Measurements from ENCODE around the gene EGFL7. TPM values are rescaled to one million over a fixed set of nuclear protein-coding genes. Genes with fewer than 3 reads are reported as not detected.

The EGFL7 gene
- total RNA-seq, 1 donor: 3.3 TPM

DNA sequence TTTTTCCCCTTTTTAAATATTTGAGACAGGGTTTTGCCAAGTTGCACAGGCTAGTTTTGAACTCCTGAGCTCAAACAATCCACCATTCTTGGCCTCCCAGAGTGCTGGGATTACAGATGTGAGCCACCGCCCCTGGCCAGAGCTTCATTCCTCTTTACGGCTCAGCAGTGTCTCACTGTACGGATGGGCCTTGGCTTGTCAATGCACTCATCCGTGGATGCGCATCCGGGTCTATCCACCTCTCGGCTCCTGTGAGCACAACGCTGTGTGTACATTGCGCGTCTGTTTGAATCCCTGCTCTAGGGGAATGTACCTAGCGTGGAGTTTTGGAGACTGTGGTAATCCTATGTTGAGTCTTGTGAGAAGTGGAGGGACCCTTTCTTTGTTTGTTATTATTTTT is 10.9 kb upstream of the EGFL7 start:
- Histone ChIP-seq H3K36me3 (ENCODE audit: insufficient read depth, low read length) (no peaks in the 10 kb centered on the region), H3K27ac (ENCODE audit: low read depth, low read length) (no peak overlapping the region)

DNA sequence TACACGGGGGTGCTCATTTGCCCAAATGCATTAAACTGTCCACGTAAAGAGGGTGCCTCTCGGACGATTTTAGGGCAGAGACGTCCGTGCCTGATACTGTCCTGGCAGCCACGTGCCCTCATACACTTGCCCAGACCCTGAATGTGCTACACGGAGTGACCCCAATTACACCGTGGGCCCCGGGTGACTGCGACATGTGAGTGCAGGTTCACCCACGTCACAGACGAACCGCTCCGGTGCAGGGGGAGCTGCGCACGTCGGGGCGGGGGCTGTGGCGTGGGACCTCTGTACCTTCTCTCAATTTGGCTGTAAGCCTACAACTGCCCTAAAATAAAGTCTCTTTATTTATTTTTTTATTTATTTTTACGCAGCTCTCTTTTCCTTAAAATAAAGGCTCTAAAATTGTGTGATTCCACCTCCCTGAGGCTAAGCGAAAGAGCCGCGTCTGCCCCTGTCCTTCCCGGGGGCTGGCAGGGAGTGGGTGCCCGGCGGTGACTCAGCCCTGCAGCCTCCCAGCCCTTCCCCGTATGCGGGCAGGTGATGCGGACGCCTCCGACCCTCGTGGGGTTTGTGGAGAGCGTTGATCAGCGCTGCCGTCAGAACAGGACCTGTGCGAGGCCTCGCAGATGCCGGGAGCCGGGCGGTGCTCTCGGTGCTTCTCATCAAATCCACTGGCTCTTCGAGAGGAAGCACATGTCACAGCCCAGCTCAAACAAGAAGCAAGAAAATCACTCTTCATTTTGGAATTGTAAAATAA is 9.2 kb upstream of the EGFL7 start:
- no peak overlapping the region for H3K4me3 ChIP-seq (ENCODE audit: insufficient read depth, low read length)
- H3K4me2 ChIP-seq (ENCODE audit: insufficient read depth, low read length): no peak overlapping the region
- H3K27ac ChIP-seq (ENCODE audit: low read depth, low read length): no peak overlapping the region
- H4K20me1 ChIP-seq (ENCODE audit: insufficient read depth, low read length): no peaks in the 10 kb centered on the region
- no peaks in the 10 kb centered on the region for H3K9me3 ChIP-seq (ENCODE audit: low read depth, low read length)
- no peaks in the 10 kb centered on the region for H3K4me1 ChIP-seq (ENCODE audit: insufficient read depth, low read length)
- H3K36me3 ChIP-seq (ENCODE audit: insufficient read depth, low read length): no peaks in the 10 kb centered on the region
- TF ChIP-seq, protein P1, sequence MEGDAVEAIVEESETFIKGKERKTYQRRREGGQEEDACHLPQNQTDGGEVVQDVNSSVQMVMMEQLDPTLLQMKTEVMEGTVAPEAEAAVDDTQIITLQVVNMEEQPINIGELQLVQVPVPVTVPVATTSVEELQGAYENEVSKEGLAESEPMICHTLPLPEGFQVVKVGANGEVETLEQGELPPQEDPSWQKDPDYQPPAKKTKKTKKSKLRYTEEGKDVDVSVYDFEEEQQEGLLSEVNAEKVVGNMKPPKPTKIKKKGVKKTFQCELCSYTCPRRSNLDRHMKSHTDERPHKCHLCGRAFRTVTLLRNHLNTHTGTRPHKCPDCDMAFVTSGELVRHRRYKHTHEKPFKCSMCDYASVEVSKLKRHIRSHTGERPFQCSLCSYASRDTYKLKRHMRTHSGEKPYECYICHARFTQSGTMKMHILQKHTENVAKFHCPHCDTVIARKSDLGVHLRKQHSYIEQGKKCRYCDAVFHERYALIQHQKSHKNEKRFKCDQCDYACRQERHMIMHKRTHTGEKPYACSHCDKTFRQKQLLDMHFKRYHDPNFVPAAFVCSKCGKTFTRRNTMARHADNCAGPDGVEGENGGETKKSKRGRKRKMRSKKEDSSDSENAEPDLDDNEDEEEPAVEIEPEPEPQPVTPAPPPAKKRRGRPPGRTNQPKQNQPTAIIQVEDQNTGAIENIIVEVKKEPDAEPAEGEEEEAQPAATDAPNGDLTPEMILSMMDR (IDR thresholded peaks at IDR 0.05; ENCODE audit: extremely low read depth, low read depth, low read length): no peak
- H3K27me3 ChIP-seq (ENCODE audit: insufficient read depth, low read length): no peaks in the 10 kb centered on the region
- no peak for DNase-seq (ENCODE audit: insufficient read length, low spot score, missing footprints)
- H2AFZ ChIP-seq (ENCODE audit: low read length): no peak overlapping the region
- no peaks in the 10 kb centered on the region for H3K79me2 ChIP-seq (ENCODE audit: insufficient read depth, low read length)

More for the DNA sequence above, 10.9 kb upstream of the EGFL7 start:
- Histone ChIP-seq H3K79me2 (ENCODE audit: insufficient read depth, low read length) (no peaks in the 10 kb centered on the region), H2AFZ (ENCODE audit: low read length) (no peak overlapping the region), H3K9me3 (ENCODE audit: low read depth, low read length) (no peaks in the 10 kb centered on the region), H4K20me1 (ENCODE audit: insufficient read depth, low read length) (no peaks in the 10 kb centered on the region), H3K4me1 (ENCODE audit: insufficient read depth, low read length) (no peaks in the 10 kb centered on the region), H3K4me2 (ENCODE audit: insufficient read depth, low read length) (no peak overlapping the region), H3K27me3 (ENCODE audit: insufficient read depth, low read length) (no peaks in the 10 kb centered on the region), H3K4me3 (ENCODE audit: insufficient read depth, low read length) (no peak overlapping the region)
- TF ChIP-seq, protein P1 (IDR thresholded peaks at IDR 0.05; ENCODE audit: extremely low read depth, low read depth, low read length): no peak
- DNase-seq (ENCODE audit: insufficient read length, low spot score, missing footprints): no peak

DNA sequence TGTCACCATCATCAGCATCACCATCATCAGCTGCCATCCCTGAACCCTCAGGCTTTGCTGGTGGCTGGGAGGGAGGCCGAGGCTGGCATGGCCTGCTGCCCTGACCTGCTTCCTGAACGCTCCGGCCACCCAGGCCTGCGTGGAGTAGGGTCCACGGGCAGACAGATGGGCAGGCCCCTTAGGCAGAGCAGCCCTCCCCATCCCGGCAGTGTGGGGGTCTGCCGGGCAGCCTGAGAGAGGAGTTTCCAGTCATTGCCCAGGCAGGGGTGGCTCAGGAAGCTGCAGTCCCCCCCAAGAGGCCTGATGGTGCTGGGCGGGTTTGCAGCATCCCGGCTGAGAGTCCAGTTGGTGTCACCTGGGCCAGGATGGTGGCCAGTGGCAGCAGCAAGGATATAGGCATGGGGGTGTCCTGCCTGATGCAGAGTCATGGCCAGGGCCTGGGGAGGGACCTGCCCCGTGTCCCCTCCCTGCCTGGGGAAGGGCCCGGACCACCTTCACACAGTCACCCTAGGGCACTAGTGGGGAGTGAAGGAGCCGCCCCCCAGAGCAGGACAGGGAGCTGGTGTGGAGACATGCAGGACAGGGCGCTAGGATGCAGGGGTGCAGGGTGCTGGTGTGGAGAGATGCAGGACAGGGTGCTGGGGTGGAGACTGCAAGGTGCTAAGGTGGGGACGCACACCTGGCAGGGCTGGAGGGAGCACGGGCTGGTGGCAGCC is 7.7 kb upstream of the EGFL7 start:
- Histone ChIP-seq H3K4me1 (ENCODE audit: insufficient read depth, low read length) (no peaks in the 10 kb centered on the region), H3K79me2 (ENCODE audit: insufficient read depth, low read length) (no peaks in the 10 kb centered on the region), H3K36me3 (ENCODE audit: insufficient read depth, low read length) (no peaks in the 10 kb centered on the region), H3K9me3 (ENCODE audit: low read depth, low read length) (no peaks in the 10 kb centered on the region), H2AFZ (ENCODE audit: low read length) (no peak overlapping the region), H3K27ac (ENCODE audit: low read depth, low read length) (no peak overlapping the region), H3K4me3 (ENCODE audit: insufficient read depth, low read length) (no peak overlapping the region), H3K27me3 (ENCODE audit: insufficient read depth, low read length) (peaks cover 4% of the 10 kb centered on the region), H4K20me1 (ENCODE audit: insufficient read depth, low read length) (no peaks in the 10 kb centered on the region), H3K4me2 (ENCODE audit: insufficient read depth, low read length) (no peak overlapping the region)
- no peak for DNase-seq (ENCODE audit: insufficient read length, low spot score, missing footprints)
- TF ChIP-seq, protein P1 (IDR thresholded peaks at IDR 0.05; ENCODE audit: extremely low read depth, low read depth, low read length): no peak

DNA sequence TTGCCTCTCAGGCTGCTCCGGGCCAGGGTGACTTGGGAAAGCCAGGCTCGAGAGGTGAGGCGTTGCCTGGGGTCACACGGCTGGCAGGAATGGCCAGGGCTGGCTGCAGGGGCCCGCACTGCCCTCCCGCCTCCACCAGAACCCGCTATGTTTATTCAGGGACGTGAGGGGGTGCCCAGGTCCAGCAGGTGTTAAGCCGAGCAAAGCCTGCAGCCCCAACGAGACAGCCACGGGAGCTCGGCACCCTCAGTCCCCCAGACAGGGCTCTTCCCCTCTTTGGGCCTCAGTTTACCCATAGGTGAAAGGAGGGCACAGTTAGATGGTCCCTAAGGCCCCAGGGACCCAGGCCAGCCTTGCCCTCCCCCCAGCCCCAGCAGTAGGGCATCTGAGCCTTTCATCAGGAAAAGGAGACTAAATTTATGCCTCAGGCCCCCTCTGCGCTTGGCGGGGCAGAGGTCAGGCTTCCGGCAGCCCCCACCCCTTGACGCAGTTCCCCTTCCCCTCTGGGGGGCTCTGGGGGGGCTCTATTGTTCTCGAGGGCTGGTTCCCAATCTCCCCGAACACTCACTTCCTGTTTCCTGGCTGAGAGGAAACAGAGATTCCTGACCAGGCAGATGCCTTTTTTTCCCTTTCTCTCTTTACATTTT is 7.1 kb upstream of the EGFL7 start:
- H3K4me2 ChIP-seq (ENCODE audit: insufficient read depth, low read length): peak overlapping the region; percentile 32
- H3K36me3 ChIP-seq (ENCODE audit: insufficient read depth, low read length): no peaks in the 10 kb centered on the region
- peak overlapping the region; percentile 70 for H2AFZ ChIP-seq (ENCODE audit: low read length)
- TF ChIP-seq, protein P1 (IDR thresholded peaks at IDR 0.05; ENCODE audit: extremely low read depth, low read depth, low read length): no peak
- H3K4me3 ChIP-seq (ENCODE audit: insufficient read depth, low read length): peak overlapping the region; percentile 19
- H3K27me3 ChIP-seq (ENCODE audit: insufficient read depth, low read length): peaks cover 4% of the 10 kb centered on the region
- no peak for DNase-seq (ENCODE audit: insufficient read length, low spot score, missing footprints)
- no peaks in the 10 kb centered on the region for H3K9me3 ChIP-seq (ENCODE audit: low read depth, low read length)
- H3K27ac ChIP-seq (ENCODE audit: low read depth, low read length): no peak overlapping the region
- no peaks in the 10 kb centered on the region for H3K79me2 ChIP-seq (ENCODE audit: insufficient read depth, low read length)
- no peaks in the 10 kb centered on the region for H4K20me1 ChIP-seq (ENCODE audit: insufficient read depth, low read length)
- no peaks in the 10 kb centered on the region for H3K4me1 ChIP-seq (ENCODE audit: insufficient read depth, low read length)
